MM.1S (cell line): ENCODE measurements around the gene HAND2.

ENCODE experiments used
- DNase-seq: peaks from one replicate; pipeline ENCODE4 v3.0.0-alpha.2; 2015
- H2AFZ ChIP-seq: fragments of 300-600 bp; sonication (generic); 2 replicates; pipeline ENCODE4 v1.6.0; 2016; ENCODE audit warnings: antibody characterized with exemption, low read length
- H3F3A ChIP-seq: fragments of 300-600 bp; sonication (generic); 2 replicates; pipeline ENCODE4 v1.6.1; 2016; ENCODE audit warnings: mild to moderate bottlenecking, antibody characterized with exemption, low read length, moderate library complexity, mixed read lengths; ENCODE audit not compliant: insufficient read depth
- H3K27ac ChIP-seq: fragments of 300-600 bp; sonication (generic); 2 replicates; pipeline ENCODE4 v1.5.1; 2016; ENCODE audit warnings: mild to moderate bottlenecking, low read length
- H3K27me3 ChIP-seq: fragments of 300-600 bp; sonication (generic); replicated peaks from 2 replicates; pipeline ENCODE4 v1.6.0; 2016; ENCODE audit warnings: low read length; ENCODE audit not compliant: insufficient read depth
- H3K36me3 ChIP-seq: fragments of 300-600 bp; sonication (generic); replicated peaks from 2 replicates; pipeline ENCODE4 v1.6.1; 2016; ENCODE audit warnings: mild to moderate bottlenecking, low read length, mixed read lengths; ENCODE audit not compliant: insufficient read depth
- H3K4me1 ChIP-seq: fragments of 300-600 bp; sonication (generic); 2 replicates; pipeline ENCODE4 v1.6.1; 2016; ENCODE audit warnings: low read length, mixed read lengths
- H3K4me2 ChIP-seq: fragments of 300-600 bp; sonication (generic); 2 replicates; pipeline ENCODE4 v1.6.0; 2016; ENCODE audit warnings: low read depth, low read length
- H3K4me3 ChIP-seq: fragments of 300-600 bp; sonication (generic); 2 replicates; pipeline ENCODE4 v1.5.1; 2016; ENCODE audit warnings: low read length, mixed read lengths
- H3K79me2 ChIP-seq: fragments of 300-600 bp; sonication (generic); 2 replicates; pipeline ENCODE4 v1.6.1; 2016; ENCODE audit warnings: mixed run types, low read length, mixed read lengths
- H3K9ac ChIP-seq: fragments of 300-600 bp; sonication (generic); 2 replicates; pipeline ENCODE4 v1.6.1; 2016; ENCODE audit warnings: low read length, mixed read lengths
- H3K9me2 ChIP-seq: fragments of 300-600 bp; sonication (generic); replicated peaks from 2 replicates; pipeline ENCODE4 v1.6.1; 2016; ENCODE audit warnings: mild to moderate bottlenecking, low read length, mixed read lengths; ENCODE audit not compliant: insufficient read depth
- H3K9me3 ChIP-seq: fragments of 300-600 bp; sonication (generic); replicated peaks from 2 replicates; pipeline ENCODE4 v1.6.1; 2016; ENCODE audit warnings: mild to moderate bottlenecking, low read length, mixed read lengths; ENCODE audit not compliant: insufficient read depth
- H4K20me1 ChIP-seq: fragments of 300-600 bp; sonication (generic); 2 replicates; pipeline ENCODE4 v1.6.1; 2016; ENCODE audit warnings: mild to moderate bottlenecking, low read length, moderate library complexity, mixed read lengths; ENCODE audit not compliant: insufficient read depth
- CTCF ChIP-seq: fragments of 300-600 bp; sonication (generic); IDR thresholded peaks from 2 replicates; pipeline ENCODE4 v1.5.1; 2016; ENCODE audit warnings: antibody characterized with exemption, low read length, mixed read lengths
- EZH2 ChIP-seq: fragments of 300-600 bp; sonication (generic); optimal IDR thresholded peaks from 2 replicates; pipeline ENCODE3; 2017; ENCODE audit warnings: low read depth, mild to moderate bottlenecking, antibody characterized with exemption, low read length, mixed read lengths
- EZH2phosphoT487 ChIP-seq: fragments of 300-600 bp; sonication (generic); IDR thresholded peaks from 2 replicates; pipeline ENCODE4 v1.6.1; 2018; ENCODE audit warnings: antibody characterized with exemption, low read length

HAND2 gene

GRCh38 chr4:173531086-173531965 is 1.3 kb upstream of the HAND2 start:
- H3K9me3 ChIP-seq = no peaks in the 10 kb centered on the region
- DNase-seq = no peak
- no peak overlapping the region for H3K4me3 ChIP-seq
- H4K20me1 ChIP-seq = no peaks in the 10 kb centered on the region
- H3K79me2 ChIP-seq = no peaks in the 10 kb centered on the region
- H3K27ac ChIP-seq = no peak overlapping the region
- no peak overlapping the region for H3K9ac ChIP-seq
- no peaks in the 10 kb centered on the region for H3K36me3 ChIP-seq
- H3K27me3 ChIP-seq = no peaks in the 10 kb centered on the region; the same call in 1 of the 2 replicates
- H2AFZ ChIP-seq = no peak overlapping the region
- H3K9me2 ChIP-seq = no peaks in the 10 kb centered on the region
- no peak overlapping the region for H3K4me2 ChIP-seq
- H3K4me1 ChIP-seq = no peaks in the 10 kb centered on the region
- no peak for TF ChIP-seq EZH2phosphoT487
- no peak for TF ChIP-seq EZH2
- TF ChIP-seq CTCF = no peak
- H3F3A ChIP-seq = no peaks in the 10 kb centered on the region

GRCh38 chr4:173530326-173531085 is 477 bp upstream of the HAND2 start:
- DNase-seq = no peak
- TF ChIP-seq CTCF (no peak), EZH2 (no peak), EZH2phosphoT487 (no peak)
- H3K27me3 ChIP-seq = no peaks in the 10 kb centered on the region; the same call in 1 of the 2 replicates
- no peak overlapping the region for H2AFZ ChIP-seq
- H3K27ac ChIP-seq = no peak overlapping the region
- no peaks in the 10 kb centered on the region for H3K36me3 ChIP-seq
- no peak overlapping the region for H3K9ac ChIP-seq
- H3K9me3 ChIP-seq = no peaks in the 10 kb centered on the region
- H3K4me1 ChIP-seq = no peaks in the 10 kb centered on the region
- H3K79me2 ChIP-seq = no peaks in the 10 kb centered on the region
- H4K20me1 ChIP-seq = no peaks in the 10 kb centered on the region
- no peak overlapping the region for H3K4me3 ChIP-seq
- no peaks in the 10 kb centered on the region for H3K9me2 ChIP-seq
- no peaks in the 10 kb centered on the region for H3F3A ChIP-seq
- no peak overlapping the region for H3K4me2 ChIP-seq

GRCh38 chr4:173528378-173529321 is 1.4 kb downstream of the HAND2 start:
- H3K4me3 ChIP-seq = no peak overlapping the region
- H3K79me2 ChIP-seq = no peaks in the 10 kb centered on the region
- H3K27ac ChIP-seq = no peak overlapping the region
- H3K4me2 ChIP-seq = no peak overlapping the region
- H3K4me1 ChIP-seq = no peaks in the 10 kb centered on the region
- H3K9ac ChIP-seq = no peak overlapping the region
- H4K20me1 ChIP-seq = no peaks in the 10 kb centered on the region
- TF ChIP-seq EZH2 = no peak
- no peak for TF ChIP-seq EZH2phosphoT487
- no peak for TF ChIP-seq CTCF
- no peaks in the 10 kb centered on the region for H3K9me2 ChIP-seq
- no peaks in the 10 kb centered on the region for H3K9me3 ChIP-seq
- no peaks in the 10 kb centered on the region; the same call in 1 of the 2 replicates for H3K27me3 ChIP-seq
- no peaks in the 10 kb centered on the region for H3F3A ChIP-seq
- no peaks in the 10 kb centered on the region for H3K36me3 ChIP-seq
- no peak for DNase-seq
- H2AFZ ChIP-seq = no peak overlapping the region
